ENCODE data around the gene FSHR. TPM values are rescaled to one million over a fixed set of nuclear protein-coding genes. Genes with fewer than 3 reads are reported as not detected.

Gene FSHR
- total RNA-seq, 2 donors from 2014 or later: 0.28 to 1.1 TPM

DNA sequence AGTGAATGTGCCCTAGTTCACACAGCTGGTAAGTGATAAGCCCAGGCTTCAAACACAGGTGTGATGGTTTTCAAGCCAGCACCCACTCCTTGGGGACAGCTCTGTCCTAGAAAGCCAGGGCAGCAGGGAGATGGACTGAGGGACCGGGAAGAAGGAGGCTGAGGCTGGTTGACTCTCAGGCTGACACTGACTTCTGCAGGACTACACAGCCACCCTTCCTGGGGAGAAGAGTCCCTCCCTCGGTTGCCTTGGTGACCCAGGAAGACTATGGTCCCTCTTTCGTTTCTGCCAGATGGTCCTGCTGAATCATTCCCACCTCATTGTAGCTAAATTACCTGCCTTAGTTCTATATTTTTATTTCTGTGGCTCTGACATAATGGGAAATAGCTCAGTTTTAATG, 11.3 kb upstream of the FSHR start:
- Histone ChIP-seq H3K27ac (no peak overlapping the region), H3K9me3 (no peaks in the 10 kb centered on the region), H3K4me3 (no peak overlapping the region), H3K27me3 (no peaks in the 10 kb centered on the region), H3K36me3 (no peaks in the 10 kb centered on the region), H3K4me1 (no peaks in the 10 kb centered on the region)
- no peak for TF ChIP-seq CTCF (IDR thresholded peaks at IDR 0.05)
- no peak for DNase-seq (ENCODE audit: low spot score)

GRCh38 chr2:49164729-49165128, 10.4 kb upstream of the FSHR start:
- DNase-seq (ENCODE audit: low spot score): no peak
- H3K27me3 ChIP-seq: no peaks in the 10 kb centered on the region
- H3K27ac ChIP-seq: no peak overlapping the region
- no peak for TF ChIP-seq CTCF (IDR thresholded peaks at IDR 0.05)
- H3K4me1 ChIP-seq: no peaks in the 10 kb centered on the region
- no peak overlapping the region for H3K4me3 ChIP-seq
- no peaks in the 10 kb centered on the region for H3K36me3 ChIP-seq
- H3K9me3 ChIP-seq: no peaks in the 10 kb centered on the region

DNA sequence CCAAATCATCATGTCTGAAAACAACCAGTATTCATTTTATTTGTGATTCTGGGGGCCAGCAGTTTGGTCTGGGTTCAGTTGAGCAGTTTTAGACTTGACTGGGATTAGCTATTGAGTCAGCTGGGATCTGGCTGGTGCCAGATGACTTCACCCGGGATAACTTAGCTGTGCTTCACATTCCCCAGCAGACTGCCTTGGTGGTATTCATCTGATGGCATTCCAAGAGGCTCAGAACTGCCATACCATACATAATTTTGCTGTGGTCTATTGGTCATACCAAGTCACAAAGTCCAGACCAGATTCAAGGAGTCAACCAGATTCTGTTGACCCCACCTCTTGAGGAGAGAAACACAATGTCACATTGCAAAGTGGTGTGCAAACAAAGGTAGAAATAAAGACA, 7.8 kb upstream of the FSHR start:
- DNase-seq (ENCODE audit: low spot score): no peak
- Histone ChIP-seq H3K27ac (no peak overlapping the region), H3K4me1 (no peaks in the 10 kb centered on the region), H3K9me3 (peaks cover 0 to 6% of the 10 kb centered on the region in 2 donors), H3K36me3 (no peaks in the 10 kb centered on the region), H3K4me3 (no peak overlapping the region), H3K27me3 (no peaks in the 10 kb centered on the region)
- no peak for TF ChIP-seq CTCF (IDR thresholded peaks at IDR 0.05)

GRCh38 chr2:49154891-49155290, 576 bp upstream of the FSHR start:
- Histone ChIP-seq H3K4me1 (peaks cover 0 to 20% of the 10 kb centered on the region in 2 donors), H3K36me3 (no peaks in the 10 kb centered on the region), H3K9me3 (peaks cover 0 to 14% of the 10 kb centered on the region in 2 donors), H3K27me3 (no peaks in the 10 kb centered on the region), H3K4me3 (no peak overlapping the region), H3K27ac (no peak overlapping the region)
- DNase-seq (ENCODE audit: low spot score): no peak
- TF ChIP-seq CTCF (IDR thresholded peaks at IDR 0.05): no peak

GRCh38 chr2:49153252-49153651, 1.1 kb downstream of the FSHR start:
- Histone ChIP-seq H3K27ac (peak overlapping the region in 1 of 2 donors; percentile 45), H3K9me3 (peaks cover 0 to 14% of the 10 kb centered on the region in 2 donors), H3K4me3 (peak overlapping the region in 1 of 2 donors; percentile 22), H3K27me3 (no peaks in the 10 kb centered on the region), H3K36me3 (no peaks in the 10 kb centered on the region), H3K4me1 (peaks cover 0 to 20% of the 10 kb centered on the region in 2 donors)
- no peak for DNase-seq (ENCODE audit: low spot score)
- TF ChIP-seq CTCF (IDR thresholded peaks at IDR 0.05): no peak

DNA sequence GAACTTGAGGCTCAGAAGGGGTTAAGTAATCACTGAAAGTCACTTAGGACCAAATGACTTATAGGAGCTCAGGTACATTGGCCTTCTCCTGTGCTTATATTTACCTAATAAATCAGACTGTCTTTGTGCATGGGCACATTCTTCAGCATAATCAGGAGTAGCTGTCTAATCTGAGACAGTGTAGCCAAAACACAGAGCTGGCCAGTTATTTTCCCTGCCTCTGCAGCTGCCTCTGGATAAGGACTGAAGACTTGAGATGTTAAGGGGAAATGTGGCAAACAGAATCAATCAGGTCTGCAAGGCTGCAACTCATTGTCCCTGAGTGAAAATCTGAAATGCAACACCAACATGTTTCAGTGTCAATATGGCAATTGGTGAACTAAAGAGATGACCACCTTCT, 1.5 kb downstream of the FSHR start:
- Histone ChIP-seq H3K9me3 (peaks cover 0 to 14% of the 10 kb centered on the region in 2 donors), H3K36me3 (no peaks in the 10 kb centered on the region), H3K27me3 (no peaks in the 10 kb centered on the region), H3K27ac (no peak overlapping the region), H3K4me1 (peaks cover 0 to 20% of the 10 kb centered on the region in 2 donors), H3K4me3 (no peak overlapping the region)
- no peak for DNase-seq (ENCODE audit: low spot score)
- no peak for TF ChIP-seq CTCF (IDR thresholded peaks at IDR 0.05)
